Mesenchymal stem cell (in vitro differentiated cells and primary cell): ENCODE results near the gene PLEKHG1.

Experiments used
- DNase-seq: peaks from one replicate; pipeline ENCODE4 v3.0.0-alpha.2; 2013
- H2AFZ ChIP-seq: one replicate; pipeline ENCODE4 v1.6.1; 2013; ENCODE audit warnings: low read depth, mild to moderate bottlenecking, control low read depth, inconsistent platforms, low read length, moderate library complexity
- H2AK5ac ChIP-seq: 2 replicates; pipeline ENCODE4 v1.6.1; 2013; ENCODE audit warnings: low read length, moderate library complexity, mild to moderate bottlenecking, inconsistent platforms; ENCODE audit not compliant: severe bottlenecking
- H2BK120ac ChIP-seq: one replicate; pipeline ENCODE4 v1.6.1; 2013; ENCODE audit warnings: low read depth, mild to moderate bottlenecking, inconsistent platforms, low read length, moderate library complexity
- H2BK12ac ChIP-seq, 2 experiments: one replicate each; pipeline ENCODE4 v1.6.1; 2013; ENCODE audit warnings: inconsistent platforms in 2 of 2, low read length in 2 of 2, mild to moderate bottlenecking in 2 of 2, moderate library complexity in 2 of 2, control low read depth in 1 of 2
- H2BK15ac ChIP-seq: one replicate; pipeline ENCODE4 v1.6.1; 2013; ENCODE audit warnings: mild to moderate bottlenecking, low read depth, inconsistent platforms; ENCODE audit not compliant: poor library complexity, severe bottlenecking
- H2BK5ac ChIP-seq: 2 replicates; pipeline ENCODE4 v1.6.1; 2013; ENCODE audit warnings: low read depth, mild to moderate bottlenecking, low read length, control low read depth, inconsistent platforms; ENCODE audit not compliant: poor library complexity, severe bottlenecking
- H3K14ac ChIP-seq, 2 experiments: one replicate each; pipeline ENCODE4 v1.6.1; 2013; ENCODE audit warnings: inconsistent platforms in 2 of 2, low read length in 2 of 2, control low read depth in 1 of 2, mild to moderate bottlenecking in 1 of 2, moderate library complexity in 1 of 2
- H3K18ac ChIP-seq, 2 experiments: one replicate each; pipeline ENCODE4 v1.6.1; 2013; ENCODE audit warnings: inconsistent platforms in 2 of 2, low read length in 2 of 2, control low read depth in 1 of 2, low read depth in 1 of 2, mild to moderate bottlenecking in 1 of 2
- H3K23ac ChIP-seq, 2 experiments: one replicate each; pipeline ENCODE4 v1.6.1; 2013; ENCODE audit warnings: inconsistent platforms in 2 of 2, low read length in 2 of 2, mild to moderate bottlenecking in 2 of 2, moderate library complexity in 2 of 2, control low read depth in 1 of 2
- H3K27ac ChIP-seq: 2 replicates; pipeline ENCODE4 v1.5.1; 2013; ENCODE audit warnings: mild to moderate bottlenecking, moderate library complexity, low read length, control low read depth, inconsistent platforms; ENCODE audit not compliant: poor library complexity, severe bottlenecking
- H3K27me3 ChIP-seq, 2 experiments: 2 replicates each; pipeline versions ENCODE4 v1.6.1 to v1.7.0; 2013; ENCODE audit warnings: low read length in 2 of 2, mild to moderate bottlenecking in 2 of 2, moderate library complexity in 2 of 2, control low read depth in 1 of 2, inconsistent platforms in 1 of 2; ENCODE audit not compliant: control insufficient read depth in 1 of 2, insufficient read depth in 1 of 2
- H3K36me3 ChIP-seq, 2 experiments: 2 replicates each; pipeline versions ENCODE4 v1.6.1 to v1.7.0; 2013; ENCODE audit warnings: low read length in 2 of 2, control low read depth in 1 of 2, inconsistent platforms in 1 of 2, low read depth in 1 of 2, mild to moderate bottlenecking in 1 of 2; ENCODE audit not compliant: insufficient read depth in 2 of 2, control insufficient read depth in 1 of 2
- H3K4ac ChIP-seq, 2 experiments: one replicate each; pipeline ENCODE4 v1.6.1; 2013; ENCODE audit warnings: inconsistent platforms in 2 of 2, low read length in 2 of 2, mild to moderate bottlenecking in 2 of 2, moderate library complexity in 2 of 2, control low read depth in 1 of 2, low read depth in 1 of 2
- H3K4me1 ChIP-seq: 2 replicates; pipeline ENCODE4 v1.6.1; 2013; ENCODE audit warnings: low read depth, low read length, control low read depth; ENCODE audit not compliant: control insufficient read depth, insufficient read depth
- H3K4me2 ChIP-seq: 2 replicates; pipeline ENCODE4 v1.6.1; 2013; ENCODE audit warnings: low read length, mild to moderate bottlenecking, inconsistent platforms; ENCODE audit not compliant: poor library complexity, severe bottlenecking
- H3K4me3 ChIP-seq, 2 experiments: 2 replicates each; pipeline versions ENCODE4 v1.5.1 to v1.7.0; 2013; ENCODE audit warnings: low read length in 2 of 2, mild to moderate bottlenecking in 2 of 2, control low read depth in 1 of 2, low read depth in 1 of 2; ENCODE audit not compliant: insufficient read depth in 1 of 2
- H3K79me1 ChIP-seq: replicated peaks from 2 replicates; pipeline ENCODE4 v1.6.1; 2013; ENCODE audit warnings: mild to moderate bottlenecking, control low read depth, low read length, inconsistent platforms; ENCODE audit not compliant: poor library complexity, severe bottlenecking
- H3K9ac ChIP-seq: 2 replicates; pipeline ENCODE4 v1.7.0; 2013; ENCODE audit warnings: mild to moderate bottlenecking, low read length, moderate library complexity
- H3K9me3 ChIP-seq: 2 replicates; pipeline ENCODE4 v1.7.0; 2013; ENCODE audit warnings: mild to moderate bottlenecking, low read length; ENCODE audit not compliant: control insufficient read depth
- H4K8ac ChIP-seq: one replicate; pipeline ENCODE4 v1.6.1; 2013; ENCODE audit warnings: inconsistent platforms, mild to moderate bottlenecking, low read length, moderate library complexity
- H4K91ac ChIP-seq: one replicate; pipeline ENCODE4 v1.6.1; 2013; ENCODE audit warnings: mild to moderate bottlenecking, low read length, inconsistent platforms
- WGBS: methylation state at CpG from one replicate; pipeline ENCODE4 v1.1.7; 2013; ENCODE audit warnings: mixed read lengths; 5-methylcytosine and 5-hydroxymethylcytosine counted together

Gene PLEKHG1

GRCh38 chr6:150603176-150603575 lies 3.5 kb downstream of the PLEKHG1 start:
- DNase-seq = no peak
- peaks cover 43 to 45% of the 10 kb centered on the region in 2 experiments for H3K27me3 ChIP-seq
- no peak overlapping the region for H2AK5ac ChIP-seq
- no peak overlapping the region for H2AFZ ChIP-seq
- no peak overlapping the region for H2BK12ac ChIP-seq
- H3K79me1 ChIP-seq = peaks cover 2% of the 10 kb centered on the region
- H3K4me1 ChIP-seq = peaks cover 9% of the 10 kb centered on the region
- H2BK120ac ChIP-seq = no peak overlapping the region
- H3K14ac ChIP-seq = no peak overlapping the region
- no peak overlapping the region for H4K91ac ChIP-seq
- H3K36me3 ChIP-seq = no peaks in the 10 kb centered on the region
- WGBS = 90% methylated on average over 4 of the region's 4 CpGs
- no peaks in the 10 kb centered on the region for H3K9me3 ChIP-seq
- no peak overlapping the region for H3K9ac ChIP-seq
- H4K8ac ChIP-seq = no peak overlapping the region
- no peak overlapping the region for H3K23ac ChIP-seq
- H3K18ac ChIP-seq = no peak overlapping the region
- H2BK15ac ChIP-seq = no peak overlapping the region
- no peak overlapping the region for H3K4ac ChIP-seq
- no peak overlapping the region for H2BK5ac ChIP-seq
- no peak overlapping the region for H3K4me3 ChIP-seq
- no peak overlapping the region for H3K27ac ChIP-seq
- H3K4me2 ChIP-seq = no peak overlapping the region

GRCh38 chr6:150604467-150604866 lies 4.8 kb downstream of the PLEKHG1 start:
- H3K36me3 ChIP-seq = no peaks in the 10 kb centered on the region
- no peak overlapping the region for H4K91ac ChIP-seq
- no peak overlapping the region for H3K9ac ChIP-seq

GRCh38 chr6:150605333-150605732 lies 5.6 kb downstream of the PLEKHG1 start:
- Histone ChIP-seq H3K4ac (no peak overlapping the region), H3K23ac (no peak overlapping the region), H2AFZ (no peak overlapping the region), H3K4me1 (peaks cover 4% of the 10 kb centered on the region), H3K9ac (no peak overlapping the region), H3K79me1 (peaks cover 2% of the 10 kb centered on the region), H2AK5ac (no peak overlapping the region), H3K9me3 (no peaks in the 10 kb centered on the region), H3K27me3 (peaks cover 31 to 38% of the 10 kb centered on the region in 2 experiments), H3K27ac (no peak overlapping the region), H4K91ac (no peak overlapping the region), H3K4me2 (no peak overlapping the region), H2BK12ac (no peak overlapping the region), H3K4me3 (no peak overlapping the region), H3K18ac (no peak overlapping the region), H2BK5ac (no peak overlapping the region), H3K14ac (no peak overlapping the region), H2BK15ac (no peak overlapping the region), H2BK120ac (no peak overlapping the region), H4K8ac (no peak overlapping the region), H3K36me3 (no peaks in the 10 kb centered on the region)
- WGBS = 92% methylated on average over 3 of the region's 3 CpGs
- no peak for DNase-seq

More at GRCh38 chr6:150604467-150604866, 4.8 kb downstream of the PLEKHG1 start:
- no peak overlapping the region for H2BK15ac ChIP-seq
- H3K79me1 ChIP-seq = peaks cover 2% of the 10 kb centered on the region
- no peak overlapping the region for H4K8ac ChIP-seq
- no peak overlapping the region for H3K27ac ChIP-seq
- H3K4me3 ChIP-seq = no peak overlapping the region
- no peak overlapping the region for H3K23ac ChIP-seq
- DNase-seq = no peak
- no peak overlapping the region for H2AK5ac ChIP-seq
- no peak overlapping the region for H2BK120ac ChIP-seq
- peaks cover 9% of the 10 kb centered on the region for H3K4me1 ChIP-seq
- no peak overlapping the region for H3K4ac ChIP-seq
- peaks cover 31 to 38% of the 10 kb centered on the region in 2 experiments for H3K27me3 ChIP-seq
- H3K4me2 ChIP-seq = no peak overlapping the region
- H3K14ac ChIP-seq = no peak overlapping the region
- H2AFZ ChIP-seq = no peak overlapping the region
- no peaks in the 10 kb centered on the region for H3K9me3 ChIP-seq
- WGBS = 90% methylated on average over 5 of the region's 6 CpGs
- H2BK5ac ChIP-seq = no peak overlapping the region
- no peak overlapping the region for H2BK12ac ChIP-seq
- no peak overlapping the region for H3K18ac ChIP-seq

GRCh38 chr6:150606168-150606591 lies 6.5 kb downstream of the PLEKHG1 start:
- no peaks in the 10 kb centered on the region for H3K9me3 ChIP-seq

More at GRCh38 chr6:150606168-150606591, 6.5 kb downstream of the PLEKHG1 start:
- Histone ChIP-seq H2BK12ac (no peak overlapping the region), H4K91ac (no peak overlapping the region), H2BK5ac (no peak overlapping the region), H3K4me2 (no peak overlapping the region), H3K36me3 (no peaks in the 10 kb centered on the region), H2BK120ac (no peak overlapping the region), H3K27ac (no peak overlapping the region), H3K23ac (no peak overlapping the region), H3K14ac (no peak overlapping the region), H3K27me3 (peaks cover 26 to 35% of the 10 kb centered on the region in 2 experiments), H2AK5ac (no peak overlapping the region), H2AFZ (no peak overlapping the region), H3K4me1 (no peaks in the 10 kb centered on the region), H3K4ac (no peak overlapping the region), H3K9ac (no peak overlapping the region), H2BK15ac (no peak overlapping the region), H3K4me3 (no peak overlapping the region), H3K18ac (no peak overlapping the region), H4K8ac (no peak overlapping the region), H3K79me1 (peaks cover 2% of the 10 kb centered on the region)
- no peak for DNase-seq
- 65% methylated on average over 3 of the region's 3 CpGs for WGBS
